ENCODE data around the gene DDB1. TPM values are rescaled to one million over a fixed set of nuclear protein-coding genes. Genes with fewer than 3 reads are reported as not detected.

Gene DDB1
- total and polyA plus RNA-seq, 2 of the 13 experiments (the other 11 are each of a cell fraction or from before 2014, with no cell fraction given): 217 to 266 TPM

GRCh38 chr11:61293867-61294716 lies 38.8 kb downstream of the DDB1 start:
- no peaks in the 10 kb centered on the region; a peak in 1 of 5 replicates for H3K27me3 ChIP-seq (ENCODE audit: control insufficient read depth in 1 of 2, insufficient read depth in 2 of 2, low read length in 2 of 2)
- WGBS (ENCODE audit: low lambda C conversion rate): 0% methylated on average over 1 of the region's 60 CpGs
- intact Hi-C loops (cut with micrococcal nuclease; ENCODE audit: unreplicated experiment): loop anchor here (1.0 to 5.0 kb wide), 2 partner anchors 39 to 93 kb away; partner anchors contain the start of genes DDB1 and TKFC
- in situ Hi-C loops (cut with HindIII; ENCODE audit: extremely low pct_ligation_motif_present, low pct_unique_long_range_greater_than_20kb): no loop called here
- peak; percentile 34 for ATAC-seq
- FAIRE-seq: no peak
- ChIA-PET POLR2A (interaction anchor here (0.6 to 2.7 kb wide), 16 partner anchors 8 to 136 kb away, joined by 3 to 23 read pairs (median 4); partner anchors contain the start of genes CPSF7, CYB561A3, SDHAF2 and TMEM138), CTCF (ENCODE audit: low intra/inter-chr PET ratio, low total read pairs) (no interaction called here)
- BruUV-seq (replicated peaks): no TSS peak
- peak overlapping the region; percentile 93 for H3K4me2 ChIP-seq (ENCODE audit: low read depth, low read length)
- peaks cover 65% of the 10 kb centered on the region for H3K4me1 ChIP-seq (ENCODE audit: insufficient read depth, low read length)
- no peaks in the 10 kb centered on the region for H3K9me3 ChIP-seq (ENCODE audit: low read length)
- H3K27ac ChIP-seq (ENCODE audit: extremely low read length, insufficient read depth, low read length): peak overlapping the region; percentile 94
- peak overlapping the region; percentile 91 for H3K9ac ChIP-seq (ENCODE audit: insufficient read depth, low read depth, low read length)
- H3K4me3 ChIP-seq (replicated peaks in 1 of 3; ENCODE audit: insufficient read depth in 1 of 3, low read depth in 2 of 3, low read length in 3 of 3): peak overlapping the region; percentile 67 to 88 (median 83)
- H3K36me3 ChIP-seq (replicated peaks in 1 of 2; ENCODE audit: control insufficient read depth in 1 of 2, insufficient read depth in 2 of 2, low read length in 2 of 2): peaks cover 13 to 39% of the 10 kb centered on the region in 2 experiments; a peak in 4 of 5 replicates
- H4K20me1 ChIP-seq (ENCODE audit: insufficient read depth, low read length): peaks cover 20% of the 10 kb centered on the region
- peak; percentile 34 for DNase-seq (ENCODE audit: low spot score)
- no peak overlapping the region for H2AFZ ChIP-seq (ENCODE audit: low read length)
- H3K79me2 ChIP-seq (ENCODE audit: insufficient read depth, low read length): peaks cover 45% of the 10 kb centered on the region
- TF ChIP-seq ZNF564 (CRISPR knock-in tag; IDR thresholded peaks at IDR 0.05) (no peak; the same call in 1 of the 2 replicates), ZNF766 (CRISPR knock-in tag; IDR thresholded peaks at IDR 0.05; ENCODE audit: borderline replicate concordance) (no peak), EEA1 (CRISPR knock-in tag; IDR thresholded peaks at IDR 0.05; ENCODE audit: borderline replicate concordance) (peak; percentile 79; the same call in 1 of the 2 replicates), PLSCR1 (CRISPR knock-in tag; IDR thresholded peaks at IDR 0.05; ENCODE audit: borderline replicate concordance) (no peak), MAFK (conservative IDR thresholded peaks at IDR 0.05 in 1 of 2, IDR thresholded peaks at IDR 0.05 in 1 of 2; ENCODE audit: low read length in 2 of 2) (no peak), KLF16 (CRISPR knock-in tag; IDR thresholded peaks at IDR 0.05) (no peak; a peak in 1 of 4 replicates), SRY (CRISPR knock-in tag; IDR thresholded peaks at IDR 0.05) (peak; percentile 72), PAWR (CRISPR knock-in tag; IDR thresholded peaks at IDR 0.05; ENCODE audit: borderline replicate concordance) (no peak), ZNF577 (CRISPR knock-in tag; IDR thresholded peaks at IDR 0.05; ENCODE audit: borderline replicate concordance, low read depth) (no peak), KAT7 (CRISPR knock-in tag; IDR thresholded peaks at IDR 0.05; ENCODE audit: borderline replicate concordance) (0 out of 2 replicates have a peak, but pooled peaks have one; percentile 51), MAZ (IDR thresholded peaks at IDR 0.05; ENCODE audit: borderline replicate concordance, low read depth, low read length) (no peak; the same call in 1 of the 2 replicates), MAZ (CRISPR knock-in tag; IDR thresholded peaks at IDR 0.05; ENCODE audit: low read depth) (no peak), ZNF773 (CRISPR knock-in tag; IDR thresholded peaks at IDR 0.05; ENCODE audit: borderline replicate concordance) (no peak; the same call in 1 of the 2 replicates), KLF9 (CRISPR knock-in tag; IDR thresholded peaks at IDR 0.05; ENCODE audit: low read depth) (no peak), ZNF7 (CRISPR knock-in tag; IDR thresholded peaks at IDR 0.05) (no peak), NONO (IDR thresholded peaks at IDR 0.05) (no peak), NONO (CRISPR knock-in tag; conservative IDR thresholded peaks at IDR 0.05) (peak; percentile 37; the same call in 1 of the 2 replicates), ZNF780A (CRISPR knock-in tag; IDR thresholded peaks at IDR 0.05) (no peak; the same call in 1 of the 2 replicates), SATB2 (CRISPR knock-in tag; IDR thresholded peaks at IDR 0.05) (no peak)
- TF ChIP-seq, protein P1, sequence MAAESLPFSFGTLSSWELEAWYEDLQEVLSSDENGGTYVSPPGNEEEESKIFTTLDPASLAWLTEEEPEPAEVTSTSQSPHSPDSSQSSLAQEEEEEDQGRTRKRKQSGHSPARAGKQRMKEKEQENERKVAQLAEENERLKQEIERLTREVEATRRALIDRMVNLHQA (CRISPR knock-in tag; IDR thresholded peaks at IDR 0.05): 0 out of 2 replicates have a peak, but pooled peaks have one; percentile 31
- TF ChIP-seq, protein P2, sequence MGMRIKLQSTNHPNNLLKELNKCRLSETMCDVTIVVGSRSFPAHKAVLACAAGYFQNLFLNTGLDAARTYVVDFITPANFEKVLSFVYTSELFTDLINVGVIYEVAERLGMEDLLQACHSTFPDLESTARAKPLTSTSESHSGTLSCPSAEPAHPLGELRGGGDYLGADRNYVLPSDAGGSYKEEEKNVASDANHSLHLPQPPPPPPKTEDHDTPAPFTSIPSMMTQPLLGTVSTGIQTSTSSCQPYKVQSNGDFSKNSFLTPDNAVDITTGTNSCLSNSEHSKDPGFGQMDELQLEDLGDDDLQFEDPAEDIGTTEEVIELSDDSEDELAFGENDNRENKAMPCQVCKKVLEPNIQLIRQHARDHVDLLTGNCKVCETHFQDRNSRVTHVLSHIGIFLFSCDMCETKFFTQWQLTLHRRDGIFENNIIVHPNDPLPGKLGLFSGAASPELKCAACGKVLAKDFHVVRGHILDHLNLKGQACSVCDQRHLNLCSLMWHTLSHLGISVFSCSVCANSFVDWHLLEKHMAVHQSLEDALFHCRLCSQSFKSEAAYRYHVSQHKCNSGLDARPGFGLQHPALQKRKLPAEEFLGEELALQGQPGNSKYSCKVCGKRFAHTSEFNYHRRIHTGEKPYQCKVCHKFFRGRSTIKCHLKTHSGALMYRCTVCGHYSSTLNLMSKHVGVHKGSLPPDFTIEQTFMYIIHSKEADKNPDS (CRISPR knock-in tag; IDR thresholded peaks at IDR 0.05): no peak
